Neural cell (in vitro differentiated cells): ENCODE data around the gene COQ10B. TPM values are rescaled to one million over a fixed set of nuclear protein-coding genes. Genes with fewer than 3 reads are reported as not detected.
A peak's percentile ranks its signal among the peaks of the same experiment; 100 is the strongest.

Experiments used
- H2AFZ ChIP-seq: fragments of 200-600, 300-800 bp; sonication (generic), shearing (Covaris generic); 2 replicates; pipeline ENCODE4 v1.6.0; 2014; ENCODE audit warnings: low read depth, mild to moderate bottlenecking, antibody characterized with exemption, low read length, moderate library complexity
- H3F3A ChIP-seq: fragments of 200-600 bp; shearing (Covaris generic); 2 replicates; pipeline ENCODE4 v1.6.1; 2016; ENCODE audit warnings: mild to moderate bottlenecking, moderate library complexity, mixed read lengths, antibody characterized with exemption, low read length; ENCODE audit not compliant: insufficient read depth, poor library complexity, severe bottlenecking
- H3K27ac ChIP-seq: fragments of 200-600, 300-800 bp; sonication (generic), shearing (Covaris generic); 2 replicates; pipeline ENCODE4 v1.5.1; 2014; ENCODE audit warnings: mild to moderate bottlenecking, low read length, moderate library complexity
- H3K27me3 ChIP-seq: fragments of 300-800, 200-600 bp; sonication (generic), shearing (Covaris generic); 2 replicates; pipeline ENCODE4 v1.6.0; 2014; ENCODE audit warnings: mild to moderate bottlenecking, low read depth, low read length, moderate library complexity; ENCODE audit not compliant: insufficient read depth
- H3K36me3 ChIP-seq: fragments of 300-800, 200-600 bp; sonication (generic), shearing (Covaris generic); 2 replicates; pipeline ENCODE4 v1.5.1; 2014; ENCODE audit warnings: mild to moderate bottlenecking, antibody characterized with exemption, low read length, moderate library complexity; ENCODE audit not compliant: insufficient read depth
- H3K4me2 ChIP-seq: fragments of 300-800, 200-600 bp; sonication (generic), shearing (Covaris generic); 2 replicates; pipeline ENCODE4 v1.6.0; 2014; ENCODE audit warnings: mild to moderate bottlenecking, low read length
- H3K4me3 ChIP-seq: fragments of 300-800, 200-600 bp; sonication (generic), shearing (Covaris generic); 2 replicates; pipeline ENCODE4 v1.5.1; 2014; ENCODE audit warnings: mild to moderate bottlenecking, low read length, moderate library complexity
- H3K79me2 ChIP-seq: fragments of 200-600 bp; shearing (Covaris generic); replicated peaks from 2 replicates; pipeline ENCODE4 v1.6.0; 2014; ENCODE audit warnings: mild to moderate bottlenecking, low read length, moderate library complexity; ENCODE audit not compliant: insufficient read depth
- H3K9ac ChIP-seq: fragments of 300-800, 200-600 bp; sonication (generic), shearing (Covaris generic); 2 replicates; pipeline ENCODE4 v1.6.1; 2016; ENCODE audit warnings: mild to moderate bottlenecking, low read length, mixed read lengths
- H3K9me2 ChIP-seq: fragments of 200-600 bp; shearing (Covaris generic); 2 replicates; pipeline ENCODE4 v1.6.1; 2016; ENCODE audit warnings: mild to moderate bottlenecking, low read length, mixed read lengths; ENCODE audit not compliant: insufficient read depth
- H3K9me3 ChIP-seq: fragments of 200-600, 300-800 bp; sonication (generic), shearing (Covaris generic); 2 replicates; pipeline ENCODE4 v1.6.1; 2016; ENCODE audit warnings: mild to moderate bottlenecking, mixed run types, low read length, moderate library complexity, mixed read lengths
- H4K20me1 ChIP-seq: fragments of 200-600 bp; shearing (Covaris generic); 2 replicates; pipeline ENCODE4 v1.6.1; 2016; ENCODE audit warnings: mild to moderate bottlenecking, mixed run types; ENCODE audit not compliant: insufficient read depth
- CTCF ChIP-seq: fragments of 450-650 bp; IDR thresholded peaks from 2 replicates; pipeline ENCODE4 v1.5.1; 2014; ENCODE audit warnings: antibody characterized with exemption, mild to moderate bottlenecking, moderate library complexity; ENCODE audit not compliant: poor library complexity, severe bottlenecking
- EP300 ChIP-seq: fragments of 450-650 bp; conservative IDR thresholded peaks from 2 replicates; pipeline ENCODE4 v1.6.1; 2014; ENCODE audit warnings: antibody characterized with exemption, mild to moderate bottlenecking, moderate library complexity; ENCODE audit not compliant: poor library complexity, severe bottlenecking
- EZH2 ChIP-seq: fragments of 200-600, 300-800 bp; shearing (Covaris generic), sonication (generic); IDR thresholded peaks from 2 replicates; pipeline ENCODE4 v1.6.1; 2014; ENCODE audit warnings: antibody characterized with exemption, low read length, borderline replicate concordance, mild to moderate bottlenecking; ENCODE audit not compliant: insufficient read depth, poor library complexity, severe bottlenecking
- MXI1 ChIP-seq: fragments of 450-650 bp; conservative IDR thresholded peaks from 2 replicates; pipeline ENCODE4 v1.6.1; 2014; ENCODE audit warnings: antibody characterized with exemption, mild to moderate bottlenecking; ENCODE audit not compliant: poor library complexity, severe bottlenecking
- POLR2AphosphoS5 ChIP-seq: IDR thresholded peaks from 2 replicates; pipeline ENCODE4 v1.6.1; 2012
- RAD21 ChIP-seq: fragments of 450-650 bp; conservative IDR thresholded peaks from 2 replicates; pipeline ENCODE4 v1.6.1; 2014; ENCODE audit warnings: antibody characterized with exemption, mild to moderate bottlenecking, moderate library complexity
- SMC3 ChIP-seq: fragments of 450-650 bp; conservative IDR thresholded peaks from 2 replicates; pipeline ENCODE4 v1.6.1; 2014; ENCODE audit warnings: antibody characterized with exemption, mild to moderate bottlenecking, moderate library complexity; ENCODE audit not compliant: poor library complexity
- TAF1 ChIP-seq: IDR thresholded peaks from 2 replicates; pipeline ENCODE4 v1.6.1; 2012; ENCODE audit warnings: low read depth
- polyA plus RNA-seq: library from polyadenylated mRNA; depleted of rRNA; stranded (reverse); fragments of >200 nt; gene quantifications from 2 replicates; pipeline ENCODE4 v1.2.3, GENCODE V29; 2014
- TF ChIP-seq, protein P1 (sequence below): IDR thresholded peaks from 2 replicates; pipeline ENCODE4 v1.6.1; 2012; ENCODE audit warnings: borderline replicate concordance

The COQ10B gene
- polyA plus RNA-seq, 1 donor from 2014 or later, result 28.4 TPM

DNA sequence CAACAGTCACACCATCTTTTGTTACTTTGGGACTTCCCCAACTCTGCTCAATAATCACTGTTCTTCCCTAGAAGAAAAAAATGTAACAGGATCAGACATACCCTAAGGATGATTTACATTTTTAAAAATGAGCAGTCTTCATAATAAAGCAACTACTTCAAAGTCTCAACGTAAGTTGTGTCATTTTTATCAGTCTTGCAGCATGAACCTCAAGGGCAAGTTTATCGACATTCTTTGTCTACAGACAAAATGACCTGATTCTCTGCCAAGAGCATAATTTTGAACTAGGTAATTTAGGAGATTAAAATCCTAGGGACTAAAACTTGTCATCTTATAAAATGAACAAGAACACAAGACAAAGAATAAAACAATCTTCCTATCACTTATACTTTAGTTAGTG is 44.0 kb downstream of the COQ10B start:
- H4K20me1 ChIP-seq, result no peaks in the 10 kb centered on the region
- no peaks in the 10 kb centered on the region for H3K27me3 ChIP-seq
- H3K36me3 ChIP-seq, result peaks cover 6% of the 10 kb centered on the region
- peak overlapping the region; percentile 81 for H3K4me2 ChIP-seq
- peaks cover 42% of the 10 kb centered on the region for H3K79me2 ChIP-seq
- no peak overlapping the region for H3K9ac ChIP-seq
- TF ChIP-seq EZH2 (no peak), POLR2AphosphoS5 (no peak), SMC3 (no peak), RAD21 (no peak), CTCF (no peak), EP300 (no peak), TAF1 (no peak), MXI1 (no peak)
- TF ChIP-seq, protein P1, sequence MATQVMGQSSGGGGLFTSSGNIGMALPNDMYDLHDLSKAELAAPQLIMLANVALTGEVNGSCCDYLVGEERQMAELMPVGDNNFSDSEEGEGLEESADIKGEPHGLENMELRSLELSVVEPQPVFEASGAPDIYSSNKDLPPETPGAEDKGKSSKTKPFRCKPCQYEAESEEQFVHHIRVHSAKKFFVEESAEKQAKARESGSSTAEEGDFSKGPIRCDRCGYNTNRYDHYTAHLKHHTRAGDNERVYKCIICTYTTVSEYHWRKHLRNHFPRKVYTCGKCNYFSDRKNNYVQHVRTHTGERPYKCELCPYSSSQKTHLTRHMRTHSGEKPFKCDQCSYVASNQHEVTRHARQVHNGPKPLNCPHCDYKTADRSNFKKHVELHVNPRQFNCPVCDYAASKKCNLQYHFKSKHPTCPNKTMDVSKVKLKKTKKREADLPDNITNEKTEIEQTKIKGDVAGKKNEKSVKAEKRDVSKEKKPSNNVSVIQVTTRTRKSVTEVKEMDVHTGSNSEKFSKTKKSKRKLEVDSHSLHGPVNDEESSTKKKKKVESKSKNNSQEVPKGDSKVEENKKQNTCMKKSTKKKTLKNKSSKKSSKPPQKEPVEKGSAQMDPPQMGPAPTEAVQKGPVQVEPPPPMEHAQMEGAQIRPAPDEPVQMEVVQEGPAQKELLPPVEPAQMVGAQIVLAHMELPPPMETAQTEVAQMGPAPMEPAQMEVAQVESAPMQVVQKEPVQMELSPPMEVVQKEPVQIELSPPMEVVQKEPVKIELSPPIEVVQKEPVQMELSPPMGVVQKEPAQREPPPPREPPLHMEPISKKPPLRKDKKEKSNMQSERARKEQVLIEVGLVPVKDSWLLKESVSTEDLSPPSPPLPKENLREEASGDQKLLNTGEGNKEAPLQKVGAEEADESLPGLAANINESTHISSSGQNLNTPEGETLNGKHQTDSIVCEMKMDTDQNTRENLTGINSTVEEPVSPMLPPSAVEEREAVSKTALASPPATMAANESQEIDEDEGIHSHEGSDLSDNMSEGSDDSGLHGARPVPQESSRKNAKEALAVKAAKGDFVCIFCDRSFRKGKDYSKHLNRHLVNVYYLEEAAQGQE, result no peak
- H3K9me2 ChIP-seq, result no peaks in the 10 kb centered on the region
- no peak overlapping the region for H2AFZ ChIP-seq
- no peak overlapping the region for H3K27ac ChIP-seq
- H3F3A ChIP-seq, result no peaks in the 10 kb centered on the region
- H3K9me3 ChIP-seq, result no peaks in the 10 kb centered on the region
- peak overlapping the region; percentile 96 for H3K4me3 ChIP-seq

DNA sequence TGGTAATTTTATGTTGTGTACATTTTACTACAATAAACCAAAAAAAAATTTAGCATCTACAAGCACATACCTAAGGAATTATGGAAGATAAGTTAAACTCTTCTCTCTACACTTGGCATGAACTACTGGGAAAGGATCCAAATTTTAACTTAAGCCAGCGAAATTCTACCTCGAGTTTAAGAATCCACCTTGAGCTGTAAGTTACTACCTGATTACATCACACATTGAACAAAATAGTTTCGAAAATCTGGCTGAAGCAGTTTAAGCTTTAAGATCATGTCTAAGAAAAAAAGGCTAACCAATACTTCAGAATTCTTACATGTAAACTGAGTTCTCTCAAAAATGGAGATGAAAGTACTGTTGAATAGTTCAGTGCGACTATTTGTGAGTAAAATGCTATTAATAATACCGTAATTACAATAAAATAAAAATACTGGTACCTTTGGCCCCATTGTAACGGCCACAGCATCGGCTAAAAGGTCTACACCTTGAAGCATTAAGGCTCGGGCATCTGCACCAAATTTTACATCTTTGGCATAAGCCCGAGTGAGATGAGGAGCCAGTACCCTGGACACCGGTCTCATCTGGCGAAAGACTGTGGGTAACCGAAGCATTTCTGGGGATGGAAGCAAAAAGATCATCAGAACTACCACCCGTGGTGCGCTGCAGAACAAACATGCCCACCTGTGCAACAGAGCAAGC is 45.0 kb downstream of the COQ10B start:
- H4K20me1 ChIP-seq, result no peaks in the 10 kb centered on the region
- TF ChIP-seq, protein P1, result no peak
- no peak for TF ChIP-seq EP300

More for the DNA sequence above, 45.0 kb downstream of the COQ10B start:
- H2AFZ ChIP-seq, result no peak overlapping the region
- peaks cover 50% of the 10 kb centered on the region for H3K79me2 ChIP-seq
- H3K4me3 ChIP-seq, result peak overlapping the region; percentile 96
- peak overlapping the region; percentile 87 for H3K27ac ChIP-seq
- no peaks in the 10 kb centered on the region for H3K9me3 ChIP-seq
- H3K27me3 ChIP-seq, result no peaks in the 10 kb centered on the region
- peaks cover 6% of the 10 kb centered on the region for H3K36me3 ChIP-seq
- H3F3A ChIP-seq, result no peaks in the 10 kb centered on the region
- no peaks in the 10 kb centered on the region for H3K9me2 ChIP-seq
- peak overlapping the region; percentile 86 for H3K9ac ChIP-seq
- H3K4me2 ChIP-seq, result peak overlapping the region; percentile 81
